ENCODE data around the gene ADM2.

Gene ADM2

DNA sequence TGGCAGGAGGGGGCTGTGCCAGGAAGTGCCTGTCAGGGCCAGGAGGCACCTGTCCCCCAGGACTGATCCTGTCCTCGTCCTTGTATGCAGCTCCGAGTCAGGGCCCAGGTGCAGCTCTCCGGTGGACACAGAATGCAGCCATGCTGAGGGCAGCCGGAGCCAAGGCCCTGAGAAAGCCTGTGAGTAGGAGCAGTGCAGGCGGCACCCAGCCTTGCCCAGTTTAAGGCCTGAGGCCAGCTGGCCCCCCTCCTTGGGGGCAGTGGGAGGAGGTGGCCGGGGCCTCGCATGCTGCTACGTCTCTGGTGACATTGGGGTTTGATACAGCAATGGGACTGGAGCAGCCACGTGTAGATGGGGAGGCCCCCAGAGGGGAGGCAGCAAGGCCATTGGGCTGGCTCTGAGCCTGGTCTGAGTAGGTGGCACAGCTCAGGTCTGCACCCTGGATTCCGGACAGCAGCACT, 41.4 kb upstream of the ADM2 start:
- H3K4me3 Mint-ChIP-seq: no peak overlapping the region
- no peak overlapping the region for H3K27ac Mint-ChIP-seq
- H3K27me3 Mint-ChIP-seq (ENCODE audit: low read depth): no peaks in the 10 kb centered on the region
- no peaks in the 10 kb centered on the region for H3K4me1 Mint-ChIP-seq
- TF ChIP-seq, protein P1, sequence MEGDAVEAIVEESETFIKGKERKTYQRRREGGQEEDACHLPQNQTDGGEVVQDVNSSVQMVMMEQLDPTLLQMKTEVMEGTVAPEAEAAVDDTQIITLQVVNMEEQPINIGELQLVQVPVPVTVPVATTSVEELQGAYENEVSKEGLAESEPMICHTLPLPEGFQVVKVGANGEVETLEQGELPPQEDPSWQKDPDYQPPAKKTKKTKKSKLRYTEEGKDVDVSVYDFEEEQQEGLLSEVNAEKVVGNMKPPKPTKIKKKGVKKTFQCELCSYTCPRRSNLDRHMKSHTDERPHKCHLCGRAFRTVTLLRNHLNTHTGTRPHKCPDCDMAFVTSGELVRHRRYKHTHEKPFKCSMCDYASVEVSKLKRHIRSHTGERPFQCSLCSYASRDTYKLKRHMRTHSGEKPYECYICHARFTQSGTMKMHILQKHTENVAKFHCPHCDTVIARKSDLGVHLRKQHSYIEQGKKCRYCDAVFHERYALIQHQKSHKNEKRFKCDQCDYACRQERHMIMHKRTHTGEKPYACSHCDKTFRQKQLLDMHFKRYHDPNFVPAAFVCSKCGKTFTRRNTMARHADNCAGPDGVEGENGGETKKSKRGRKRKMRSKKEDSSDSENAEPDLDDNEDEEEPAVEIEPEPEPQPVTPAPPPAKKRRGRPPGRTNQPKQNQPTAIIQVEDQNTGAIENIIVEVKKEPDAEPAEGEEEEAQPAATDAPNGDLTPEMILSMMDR (IDR thresholded peaks at IDR 0.05; ENCODE audit: unreplicated experiment in 3 of 3): no peak
- no peaks in the 10 kb centered on the region for H3K9me3 Mint-ChIP-seq
- peaks cover 9% of the 10 kb centered on the region for H3K36me3 Mint-ChIP-seq (ENCODE audit: low read depth)

DNA sequence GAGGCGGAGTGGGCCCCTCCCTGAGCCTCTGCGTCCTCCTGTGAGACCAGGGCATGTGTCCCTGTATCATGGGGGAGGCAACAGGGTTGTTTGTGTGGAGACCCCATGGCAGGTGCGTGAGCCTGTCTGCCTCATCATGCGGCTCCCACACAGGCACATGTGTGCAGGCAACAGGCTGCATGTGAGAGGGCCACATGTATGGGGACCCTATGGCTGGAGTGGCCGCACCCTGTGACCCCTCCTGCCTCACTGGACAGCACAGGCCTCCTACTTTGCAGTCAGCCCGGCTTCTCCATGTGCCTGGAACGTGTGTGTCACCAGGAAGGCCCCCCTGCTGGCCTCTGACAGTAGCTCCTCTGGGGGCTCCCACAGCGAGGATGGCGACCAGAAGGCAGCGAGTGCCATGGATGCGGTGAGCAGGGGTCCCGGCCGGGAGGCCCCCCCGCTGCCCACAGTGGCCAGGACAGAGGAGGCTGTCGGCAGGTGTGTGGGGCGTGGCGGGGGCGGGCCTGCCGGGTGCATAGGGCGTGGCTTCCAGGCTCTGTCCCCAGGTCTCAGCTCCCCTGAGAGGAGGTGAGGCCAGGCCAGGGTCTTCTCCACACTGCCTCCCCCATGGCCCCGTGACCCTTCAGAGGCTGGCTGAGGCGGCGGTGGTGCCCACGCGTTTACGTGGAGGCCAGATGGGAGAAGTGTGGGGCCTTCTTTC, 40.6 kb upstream of the ADM2 start:
- H3K4me1 Mint-ChIP-seq: no peaks in the 10 kb centered on the region
- no peaks in the 10 kb centered on the region for H3K9me3 Mint-ChIP-seq
- no peak overlapping the region for H3K27ac Mint-ChIP-seq
- peaks cover 4% of the 10 kb centered on the region for H3K36me3 Mint-ChIP-seq (ENCODE audit: low read depth)
- TF ChIP-seq, protein P1 (IDR thresholded peaks at IDR 0.05; ENCODE audit: unreplicated experiment in 3 of 3): no peak
- H3K4me3 Mint-ChIP-seq: no peak overlapping the region
- no peaks in the 10 kb centered on the region for H3K27me3 Mint-ChIP-seq (ENCODE audit: low read depth)

DNA sequence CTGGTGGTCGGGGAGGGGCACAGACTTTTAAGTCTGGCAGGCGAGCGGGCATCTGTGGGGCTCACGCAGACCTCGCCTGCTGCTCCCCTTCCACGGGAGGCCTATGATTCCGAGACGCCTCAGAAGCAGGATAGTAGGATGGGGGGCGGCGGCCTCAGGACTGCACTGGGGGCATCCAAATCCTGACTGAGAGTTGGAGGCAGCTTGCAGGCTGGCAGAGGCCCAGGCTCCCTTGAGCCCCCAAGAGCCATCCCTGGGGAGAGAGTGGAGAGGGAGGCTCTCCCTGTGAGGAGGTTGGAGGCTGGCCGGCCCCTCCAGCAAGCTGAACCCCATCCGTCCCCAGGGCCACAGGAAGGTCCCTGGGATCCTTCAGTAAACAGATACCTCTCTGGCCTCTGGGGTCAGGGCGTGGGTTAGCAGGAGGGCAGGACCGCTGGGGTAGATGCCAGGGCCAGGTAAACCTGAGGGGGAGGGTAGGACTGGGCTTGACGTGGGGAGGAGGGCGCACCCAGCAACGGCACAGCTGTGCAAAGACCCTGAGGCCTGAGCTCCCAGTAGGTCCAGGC, 39.8 kb upstream of the ADM2 start:
- H3K36me3 Mint-ChIP-seq (ENCODE audit: low read depth): peaks cover 4% of the 10 kb centered on the region
- no peak overlapping the region for H3K4me3 Mint-ChIP-seq
- H3K27ac Mint-ChIP-seq: no peak overlapping the region
- H3K4me1 Mint-ChIP-seq: no peaks in the 10 kb centered on the region
- H3K9me3 Mint-ChIP-seq: no peaks in the 10 kb centered on the region
- TF ChIP-seq, protein P1 (IDR thresholded peaks at IDR 0.05; ENCODE audit: unreplicated experiment in 3 of 3): no peak
- no peaks in the 10 kb centered on the region for H3K27me3 Mint-ChIP-seq (ENCODE audit: low read depth)

DNA sequence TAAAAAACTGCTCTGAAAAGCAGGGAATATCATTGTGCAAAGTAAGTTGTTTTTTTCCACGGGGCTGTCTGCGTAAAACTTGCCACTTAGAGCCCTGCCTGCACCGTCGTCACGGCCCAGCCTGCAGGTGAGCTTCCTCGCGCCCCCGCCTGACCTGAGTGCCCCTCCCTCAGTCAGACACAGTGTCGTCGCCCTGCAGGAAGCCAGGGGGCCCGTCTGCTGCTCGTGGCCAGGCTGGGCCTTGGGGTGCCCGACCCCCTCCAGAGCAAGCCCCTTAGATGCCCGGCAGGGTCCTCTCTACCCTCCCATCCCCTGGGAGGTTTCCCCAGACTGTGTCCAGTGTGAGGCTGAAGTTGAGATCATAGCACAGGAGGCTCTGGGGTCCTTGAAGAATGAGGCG, 38.1 kb upstream of the ADM2 start:
- Mint-ChIP-seq H3K4me3 (no peak overlapping the region), H3K27me3 (ENCODE audit: low read depth) (no peaks in the 10 kb centered on the region), H3K4me1 (no peaks in the 10 kb centered on the region), H3K27ac (peak overlapping the region in 1 of 3 experiments; percentile 49), H3K9me3 (no peaks in the 10 kb centered on the region), H3K36me3 (ENCODE audit: low read depth) (peaks cover 4% of the 10 kb centered on the region)
- TF ChIP-seq, protein P1 (IDR thresholded peaks at IDR 0.05; ENCODE audit: unreplicated experiment in 3 of 3): no peak

DNA sequence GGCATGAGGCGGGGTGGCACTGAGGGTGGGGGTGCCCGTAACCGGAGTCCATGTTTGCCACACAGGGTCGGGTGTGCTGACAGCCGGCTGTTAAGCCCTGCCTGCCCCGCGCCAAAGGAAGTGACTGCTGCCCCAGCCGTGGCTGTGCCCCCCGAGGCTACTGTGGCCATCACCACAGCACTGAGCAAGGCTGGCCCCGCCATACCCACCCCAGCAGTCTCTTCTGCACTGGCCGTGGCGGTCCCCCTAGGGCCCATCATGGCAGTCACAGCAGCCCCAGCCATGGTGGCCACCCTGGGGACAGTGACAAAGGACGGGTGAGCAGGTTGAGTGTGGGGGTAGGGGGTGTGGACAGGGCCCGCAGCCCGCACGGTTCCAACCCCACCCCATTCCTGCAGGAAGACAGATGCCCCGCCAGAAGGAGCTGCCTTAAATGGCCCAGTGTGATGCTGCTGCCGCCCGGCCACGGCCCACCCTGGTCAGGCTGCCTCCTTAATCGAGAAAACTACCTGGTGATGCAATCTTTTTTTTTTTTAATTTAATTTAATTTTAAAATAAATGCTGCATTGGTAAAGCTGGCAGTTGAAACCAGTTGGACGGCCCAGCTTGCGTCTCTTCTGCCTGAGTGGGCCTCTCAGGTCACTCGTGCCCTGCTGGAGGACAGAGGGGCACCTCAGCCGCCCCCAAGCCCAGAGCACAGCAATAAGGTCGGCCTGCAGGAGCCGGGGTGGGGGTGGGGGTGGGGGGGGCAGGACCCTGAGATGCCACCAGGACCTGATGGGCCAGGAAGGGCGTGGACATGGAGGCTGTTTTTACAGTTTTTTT, 37.3 kb upstream of the ADM2 start:
- H3K27me3 Mint-ChIP-seq (ENCODE audit: low read depth): no peaks in the 10 kb centered on the region
- TF ChIP-seq, protein P1 (IDR thresholded peaks at IDR 0.05; ENCODE audit: unreplicated experiment in 3 of 3): no peak
- H3K36me3 Mint-ChIP-seq (ENCODE audit: low read depth): peaks cover 12% of the 10 kb centered on the region
- no peaks in the 10 kb centered on the region for H3K4me1 Mint-ChIP-seq
- H3K27ac Mint-ChIP-seq: no peak overlapping the region
- no peak overlapping the region for H3K4me3 Mint-ChIP-seq
- H3K9me3 Mint-ChIP-seq: no peaks in the 10 kb centered on the region

All from nephron (organoid).